BLaER1 (cell line): Measurements from ENCODE around the gene MYH14.

ENCODE experiments used
- H3K27ac ChIP-seq: shearing (Covaris generic); formaldehyde crosslinking; 2 replicates; pipeline ENCODE4 v1.8.1; 2022
- H3K27me3 ChIP-seq: shearing (Covaris generic); formaldehyde crosslinking; 2 replicates; pipeline ENCODE4 v1.8.1; 2022
- H3K36me3 ChIP-seq: shearing (Covaris generic); formaldehyde crosslinking; 2 replicates; pipeline ENCODE4 v1.8.1; 2022
- H3K4me1 ChIP-seq: shearing (Covaris generic); formaldehyde crosslinking; 2 replicates; pipeline ENCODE4 v1.8.1; 2022
- H3K4me2 ChIP-seq: shearing (Covaris generic); formaldehyde crosslinking; 2 replicates; pipeline ENCODE4 v1.8.1; 2022
- H3K4me3 ChIP-seq: shearing (Covaris generic); formaldehyde crosslinking; 2 replicates; pipeline ENCODE4 v1.8.1; 2022
- H3K9ac ChIP-seq: shearing (Covaris generic); formaldehyde crosslinking; 2 replicates; pipeline ENCODE4 v1.8.1; 2022
- H3K9me3 ChIP-seq: shearing (Covaris generic); formaldehyde crosslinking; 2 replicates; pipeline ENCODE4 v1.8.1; 2022
- H4K20me1 ChIP-seq: shearing (Covaris generic); formaldehyde crosslinking; 2 replicates; pipeline ENCODE4 v1.8.1; 2022
- Cebpa-rat ChIP-seq: shearing (Covaris generic); IDR thresholded peaks from 2 replicates; pipeline ENCODE4 v1.8.1; 2022

The MYH14 gene

GRCh38 chr19:50300051-50300450, 96.6 kb downstream of the MYH14 start:
- Histone ChIP-seq H3K4me1 (no peaks in the 10 kb centered on the region), H4K20me1 (no peaks in the 10 kb centered on the region), H3K27ac (no peak overlapping the region), H3K36me3 (no peaks in the 10 kb centered on the region), H3K9ac (no peak overlapping the region), H3K4me2 (no peak overlapping the region), H3K9me3 (no peaks in the 10 kb centered on the region), H3K4me3 (no peak overlapping the region), H3K27me3 (no peaks in the 10 kb centered on the region)
- no peak for TF ChIP-seq Cebpa-rat

DNA sequence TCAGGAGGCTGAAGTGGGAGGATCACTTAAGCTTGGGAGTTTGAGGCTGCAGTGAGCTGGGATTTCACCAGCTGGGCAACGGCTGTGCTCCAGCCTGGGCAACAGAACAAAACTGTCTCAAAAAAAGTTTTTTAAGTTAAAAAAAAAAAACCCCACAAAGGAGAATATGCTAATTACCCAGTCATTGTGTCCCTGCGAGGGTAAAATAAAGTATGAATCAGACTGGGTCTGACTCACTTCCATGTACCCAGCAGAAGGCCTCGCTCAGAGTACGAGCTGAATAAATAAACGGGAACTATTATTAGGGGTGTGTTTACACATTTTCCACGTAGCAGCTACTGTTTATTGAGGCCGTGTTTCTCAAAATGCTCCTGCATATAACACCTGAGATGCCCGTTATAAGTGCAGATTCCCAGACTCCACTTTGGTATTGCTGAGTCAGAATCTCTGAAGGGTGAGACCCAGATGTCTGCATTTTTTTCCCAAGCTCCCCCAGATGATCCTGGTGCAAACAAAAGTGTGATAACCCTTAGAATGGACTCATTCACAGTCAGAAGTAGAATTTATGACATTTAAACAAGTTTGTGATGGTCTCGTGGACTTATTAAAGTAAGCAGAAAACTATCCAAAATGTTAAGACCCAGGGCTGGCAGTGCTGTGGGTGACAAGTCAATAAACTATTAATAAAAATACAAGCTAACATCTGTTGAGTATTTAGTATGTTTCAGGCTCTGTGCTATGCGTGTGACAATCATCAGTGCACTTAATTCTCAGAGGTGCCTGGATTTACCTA, 97.6 kb downstream of the MYH14 start:
- no peaks in the 10 kb centered on the region for H4K20me1 ChIP-seq
- H3K36me3 ChIP-seq, result no peaks in the 10 kb centered on the region
- no peak overlapping the region for H3K27ac ChIP-seq
- no peak for TF ChIP-seq Cebpa-rat
- H3K4me2 ChIP-seq, result no peak overlapping the region
- no peaks in the 10 kb centered on the region for H3K9me3 ChIP-seq
- no peaks in the 10 kb centered on the region for H3K4me1 ChIP-seq
- no peaks in the 10 kb centered on the region for H3K27me3 ChIP-seq
- H3K4me3 ChIP-seq, result no peak overlapping the region
- H3K9ac ChIP-seq, result no peak overlapping the region

GRCh38 chr19:50301607-50301971, 98.2 kb downstream of the MYH14 start:
- Histone ChIP-seq H3K27me3 (no peaks in the 10 kb centered on the region), H3K9me3 (no peaks in the 10 kb centered on the region), H3K4me1 (no peaks in the 10 kb centered on the region), H4K20me1 (no peaks in the 10 kb centered on the region), H3K4me3 (no peak overlapping the region), H3K27ac (no peak overlapping the region), H3K9ac (no peak overlapping the region), H3K4me2 (no peak overlapping the region), H3K36me3 (no peaks in the 10 kb centered on the region)
- no peak for TF ChIP-seq Cebpa-rat

DNA sequence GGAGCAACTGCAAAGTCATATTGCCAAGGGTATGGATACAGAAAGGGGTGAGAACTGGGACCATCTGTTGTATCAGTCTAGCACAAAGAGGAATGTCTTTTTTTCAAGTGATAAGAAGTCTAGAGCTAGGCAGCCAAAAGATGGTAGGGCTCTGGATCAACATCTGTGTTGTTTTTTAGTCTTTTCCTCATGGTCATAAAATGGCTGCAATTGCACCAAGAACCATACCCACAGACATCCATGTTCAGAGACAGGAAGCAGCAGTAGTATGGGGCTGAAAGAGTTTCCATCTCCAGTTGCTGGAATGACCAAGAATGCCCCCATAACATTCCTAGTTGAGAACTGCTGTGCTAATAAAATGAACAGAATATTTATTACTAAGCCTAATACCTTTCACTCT, 100.1 kb downstream of the MYH14 start:
- Histone ChIP-seq H3K27ac (no peak overlapping the region), H3K4me2 (no peak overlapping the region), H3K27me3 (peaks cover 12% of the 10 kb centered on the region), H3K4me3 (no peak overlapping the region), H4K20me1 (no peaks in the 10 kb centered on the region), H3K9ac (no peak overlapping the region), H3K4me1 (no peaks in the 10 kb centered on the region), H3K9me3 (no peaks in the 10 kb centered on the region), H3K36me3 (no peaks in the 10 kb centered on the region)
- TF ChIP-seq Cebpa-rat, result no peak

- Histone ChIP-seq H3K4me1 (no peaks in the 10 kb centered on the region), H3K9me3 (no peaks in the 10 kb centered on the region), H3K4me3 (no peak overlapping the region), H3K27me3 (peaks cover 65% of the 10 kb centered on the region), H4K20me1 (peaks cover 24% of the 10 kb centered on the region; the same call in 1 of the 2 replicates), H3K4me2 (no peak overlapping the region), H3K36me3 (no peaks in the 10 kb centered on the region), H3K27ac (no peak overlapping the region), H3K9ac (no peak overlapping the region)
- TF ChIP-seq Cebpa-rat, result no peak
Measured at GRCh38 chr19:50308991-50309390, 105.6 kb downstream of the MYH14 start.

DNA sequence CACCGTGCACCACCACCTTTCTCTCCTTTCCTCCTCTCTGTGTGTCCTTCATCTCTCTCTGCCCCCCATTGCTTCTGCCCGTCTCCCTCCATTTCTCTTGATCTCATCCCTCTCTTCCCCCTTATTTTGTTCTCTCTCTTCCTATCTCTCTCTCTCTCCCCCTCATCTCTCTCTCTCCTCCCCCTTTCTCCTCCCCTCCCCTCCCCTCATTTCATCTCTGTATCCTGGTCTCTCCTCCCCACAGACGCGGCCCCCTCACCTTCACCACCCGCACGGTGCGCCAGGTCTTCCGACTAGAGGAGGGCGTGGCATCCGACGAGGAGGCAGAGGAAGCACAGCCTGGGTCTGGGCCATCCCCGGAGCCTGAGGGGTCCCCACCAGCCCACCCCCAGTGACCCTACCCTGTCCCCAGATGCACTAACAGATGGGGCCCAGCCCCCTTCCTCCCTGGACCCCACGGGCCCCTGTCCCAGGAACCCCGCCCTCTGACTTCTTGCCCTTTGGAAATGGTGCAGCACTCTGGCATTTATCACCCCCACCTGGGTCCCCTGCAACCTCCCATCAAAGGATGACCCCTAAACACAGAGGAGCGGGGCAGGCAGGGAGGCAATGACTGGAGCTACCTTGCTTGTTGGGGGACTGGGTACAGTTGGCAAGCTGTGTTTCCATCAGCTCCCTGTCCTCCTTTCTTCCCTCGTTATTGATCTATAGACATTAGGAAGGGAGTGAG, 106.1 kb downstream of the MYH14 start:
- Histone ChIP-seq H3K27ac (no peak overlapping the region), H3K4me3 (no peak overlapping the region), H3K27me3 (peaks cover 70% of the 10 kb centered on the region), H3K4me2 (no peak overlapping the region), H3K9ac (no peak overlapping the region), H4K20me1 (peaks cover 24% of the 10 kb centered on the region; the same call in 1 of the 2 replicates), H3K36me3 (no peaks in the 10 kb centered on the region), H3K9me3 (no peaks in the 10 kb centered on the region), H3K4me1 (no peaks in the 10 kb centered on the region)
- TF ChIP-seq Cebpa-rat, result no peak

- H3K36me3 ChIP-seq, result no peaks in the 10 kb centered on the region
- H3K27me3 ChIP-seq, result peaks cover 84% of the 10 kb centered on the region
Measured at GRCh38 chr19:50310759-50311465, 107.5 kb downstream of the MYH14 start.

DNA sequence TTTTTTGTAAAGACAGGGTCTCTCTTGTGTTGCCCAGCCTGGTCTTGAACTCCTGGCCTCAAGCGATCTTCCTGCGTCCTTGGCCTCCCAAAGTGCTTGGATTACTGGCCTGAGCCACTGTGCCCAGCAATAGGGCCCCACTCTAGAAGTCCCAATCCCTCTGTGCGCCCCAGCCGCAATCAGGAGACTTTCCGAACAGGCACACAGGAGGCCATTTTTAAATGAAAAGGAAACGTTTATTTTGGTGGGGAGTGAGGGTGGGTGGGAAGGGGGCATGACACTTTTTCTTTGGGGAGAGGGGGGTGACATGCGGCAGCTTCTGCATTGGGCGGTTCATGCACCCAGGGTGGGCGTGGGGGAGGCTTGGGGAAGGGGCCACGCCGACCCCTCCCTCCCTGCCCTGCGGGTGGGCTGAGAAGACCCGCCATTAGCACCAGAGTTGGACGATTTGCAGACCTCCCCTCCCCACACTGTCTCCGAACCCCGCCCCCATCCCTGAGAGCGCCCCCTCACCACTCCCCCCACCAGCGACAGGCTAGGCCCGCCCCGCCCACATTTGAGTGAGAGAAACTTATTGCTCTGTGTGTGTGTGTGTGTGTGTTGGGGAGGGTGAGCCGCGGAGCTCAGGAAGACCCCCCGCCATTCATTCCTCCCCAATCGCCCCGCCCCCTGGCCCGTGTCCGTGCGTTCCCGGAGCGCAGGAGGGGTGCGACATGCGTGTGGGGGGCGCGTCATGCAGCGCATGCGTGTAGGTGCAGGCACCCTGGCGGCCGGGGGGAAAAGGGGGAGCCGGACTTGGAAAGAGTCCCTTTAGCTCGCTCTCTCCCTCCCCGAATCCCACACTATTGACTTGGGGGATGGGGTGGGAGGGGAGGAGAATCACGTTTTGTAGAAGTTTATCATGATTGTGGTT, 108.6 kb downstream of the MYH14 start:
- peaks cover 95% of the 10 kb centered on the region for H3K27me3 ChIP-seq
- no peak overlapping the region for H3K9ac ChIP-seq
- no peak overlapping the region for H3K4me2 ChIP-seq
- H3K9me3 ChIP-seq, result no peaks in the 10 kb centered on the region
- H3K27ac ChIP-seq, result no peak overlapping the region
- no peaks in the 10 kb centered on the region for H3K36me3 ChIP-seq
- H3K4me3 ChIP-seq, result no peak overlapping the region
- H3K4me1 ChIP-seq, result no peaks in the 10 kb centered on the region
- H4K20me1 ChIP-seq, result peaks cover 24% of the 10 kb centered on the region; the same call in 1 of the 2 replicates
- no peak for TF ChIP-seq Cebpa-rat

More at GRCh38 chr19:50310759-50311465, 107.5 kb downstream of the MYH14 start:
- Histone ChIP-seq H3K9me3 (no peaks in the 10 kb centered on the region), H4K20me1 (peaks cover 24% of the 10 kb centered on the region; the same call in 1 of the 2 replicates), H3K9ac (no peak overlapping the region), H3K4me1 (no peaks in the 10 kb centered on the region), H3K27ac (no peak overlapping the region), H3K4me2 (no peak overlapping the region), H3K4me3 (no peak overlapping the region)
- TF ChIP-seq Cebpa-rat, result no peak
